DMS114 treated with DMSO at 0.1 percent for 48 hours (cell line): ENCODE results near the gene LYRM4.
A peak's percentile ranks its signal among the peaks of the same experiment; 100 is the strongest.

Source experiments
- DNase-seq: peaks from one replicate; lab custom pipeline; 2025; ENCODE audit not compliant: unreplicated experiment; lab: John Stamatoyannopoulos, UW

LYRM4 gene

GRCh38 chr6:5282191-5282623 is 21.5 kb upstream of the LYRM4 start:
- no peak for DNase-seq

- DNase-seq = no peak
These were observed 20.2 kb upstream of the LYRM4 start for GRCh38 chr6:5280920-5281319.

- DNase-seq = no peak
These were observed 19.2 kb upstream of the LYRM4 start for GRCh38 chr6:5279891-5280338.

- no peak for DNase-seq
These were observed 17.9 kb upstream of the LYRM4 start for GRCh38 chr6:5278565-5279120.

- no peak for DNase-seq
These were observed 17.3 kb upstream of the LYRM4 start for GRCh38 chr6:5278047-5278446.

- DNase-seq = no peak
These were observed 16.8 kb upstream of the LYRM4 start for GRCh38 chr6:5277589-5277988.

GRCh38 chr6:5276581-5276980 is 15.8 kb upstream of the LYRM4 start:
- no peak for DNase-seq

GRCh38 chr6:5275497-5275896 is 14.7 kb upstream of the LYRM4 start:
- DNase-seq = no peak

- DNase-seq = no peak
These were observed 13.5 kb upstream of the LYRM4 start for GRCh38 chr6:5274231-5274630.

GRCh38 chr6:5271926-5272325 is 11.2 kb upstream of the LYRM4 start:
- no peak for DNase-seq

GRCh38 chr6:5270093-5270680 is 9.4 kb upstream of the LYRM4 start:
- DNase-seq = no peak

- no peak for DNase-seq
These were observed 5.7 kb upstream of the LYRM4 start for GRCh38 chr6:5266423-5266822.

- peak; percentile 42 for DNase-seq
These were observed 877 bp upstream of the LYRM4 start for GRCh38 chr6:5261545-5262109.

GRCh38 chr6:5260111-5260620 is 584 bp downstream of the LYRM4 start:
- DNase-seq = peak; percentile 63

GRCh38 chr6:5259428-5259827 is 1.3 kb downstream of the LYRM4 start:
- no peak for DNase-seq

- no peak for DNase-seq
These were observed 3.4 kb downstream of the LYRM4 start for GRCh38 chr6:5257400-5257799.

- no peak for DNase-seq
These were observed 3.8 kb downstream of the LYRM4 start for GRCh38 chr6:5256952-5257351.

GRCh38 chr6:5250911-5251310 is 9.8 kb downstream of the LYRM4 start:
- DNase-seq = no peak

- no peak for DNase-seq
These were observed 10.3 kb downstream of the LYRM4 start for GRCh38 chr6:5250451-5250850.

GRCh38 chr6:5249451-5250122 is 11.2 kb downstream of the LYRM4 start:
- DNase-seq = no peak

GRCh38 chr6:5248302-5249098 is 12.2 kb downstream of the LYRM4 start:
- no peak for DNase-seq
